Choroid plexus epithelial cell (primary cell): ENCODE measurements around the gene IGSF8.

Experiments
- DNase-seq: peaks from one replicate; pipeline ENCODE4 v3.0.0-alpha.2; 2010; ENCODE audit warnings: low read depth
- H3K4me3 ChIP-seq: 2 replicates; pipeline ENCODE4 v1.5.1; 2011; ENCODE audit warnings: low read depth, mild to moderate bottlenecking, control low read depth, low read length, moderate library complexity
- CTCF ChIP-seq: conservative IDR thresholded peaks from 2 replicates; pipeline ENCODE4 v1.5.1; 2011; ENCODE audit warnings: low read depth, mild to moderate bottlenecking, control low read depth, inconsistent platforms, low read length, moderate library complexity

IGSF8 gene

GRCh38 chr1:160087118-160087662, 11.2 kb downstream of the IGSF8 start:
- DNase-seq, result no peak
- H3K4me3 ChIP-seq, result no peak overlapping the region
- TF ChIP-seq CTCF, result no peak

DNA sequence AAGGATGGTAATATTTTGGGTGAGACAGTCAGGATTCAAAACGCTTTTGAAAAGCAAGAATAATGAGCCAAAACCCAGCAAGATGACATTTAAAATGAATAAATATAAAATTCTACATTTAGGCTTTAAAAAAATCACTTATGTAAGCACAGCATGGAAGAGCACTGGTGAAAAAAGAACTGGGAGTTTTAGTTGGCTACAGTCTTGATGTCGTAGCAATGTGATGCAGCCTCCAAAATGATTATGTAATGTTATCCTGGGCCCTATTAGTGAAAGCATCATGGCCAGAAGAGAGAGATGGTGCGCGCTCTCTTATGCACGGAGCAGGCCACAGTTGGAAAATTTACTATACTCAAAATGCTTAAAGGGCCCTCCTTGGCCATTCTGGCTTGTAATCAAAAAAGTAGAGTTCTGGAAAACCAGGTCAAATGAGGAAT, 11.9 kb downstream of the IGSF8 start:
- TF ChIP-seq CTCF, result no peak
- no peak for DNase-seq

GRCh38 chr1:160085686-160086455, 12.5 kb downstream of the IGSF8 start:
- DNase-seq, result peak; percentile 85
- H3K4me3 ChIP-seq, result no peak overlapping the region
- TF ChIP-seq CTCF, result peak; percentile 92

More for the DNA sequence above, 11.9 kb downstream of the IGSF8 start:
- H3K4me3 ChIP-seq, result no peak overlapping the region

GRCh38 chr1:160084771-160085321, 13.6 kb downstream of the IGSF8 start:
- H3K4me3 ChIP-seq, result no peak overlapping the region
- no peak for DNase-seq
- no peak for TF ChIP-seq CTCF

DNA sequence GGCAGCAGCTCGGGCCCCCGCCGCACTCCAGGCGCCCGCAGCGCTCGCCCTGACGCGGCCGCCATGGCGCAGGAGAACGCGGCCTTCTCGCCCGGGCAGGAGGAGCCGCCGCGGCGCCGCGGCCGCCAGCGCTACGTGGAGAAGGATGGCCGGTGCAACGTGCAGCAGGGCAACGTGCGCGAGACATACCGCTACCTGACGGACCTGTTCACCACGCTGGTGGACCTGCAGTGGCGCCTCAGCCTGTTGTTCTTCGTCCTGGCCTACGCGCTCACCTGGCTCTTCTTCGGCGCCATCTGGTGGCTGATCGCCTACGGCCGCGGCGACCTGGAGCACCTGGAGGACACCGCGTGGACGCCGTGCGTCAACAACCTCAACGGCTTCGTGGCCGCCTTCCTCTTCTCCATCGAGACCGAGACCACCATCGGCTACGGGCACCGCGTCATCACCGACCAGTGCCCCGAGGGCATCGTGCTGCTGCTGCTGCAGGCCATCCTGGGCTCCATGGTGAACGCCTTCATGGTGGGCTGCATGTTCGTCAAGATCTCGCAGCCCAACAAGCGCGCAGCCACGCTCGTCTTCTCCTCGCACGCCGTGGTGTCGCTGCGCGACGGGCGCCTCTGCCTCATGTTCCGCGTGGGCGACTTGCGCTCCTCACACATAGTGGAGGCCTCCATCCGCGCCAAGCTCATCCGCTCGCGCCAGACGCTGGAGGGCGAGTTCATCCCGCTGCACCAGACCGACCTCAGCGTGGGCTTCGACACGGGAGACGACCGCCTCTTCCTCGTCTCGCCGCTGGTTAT, 14.2 kb downstream of the IGSF8 start:
- peak; percentile 45 for DNase-seq
- H3K4me3 ChIP-seq, result peak overlapping the region; percentile 50
- TF ChIP-seq CTCF, result peak; percentile 77

DNA sequence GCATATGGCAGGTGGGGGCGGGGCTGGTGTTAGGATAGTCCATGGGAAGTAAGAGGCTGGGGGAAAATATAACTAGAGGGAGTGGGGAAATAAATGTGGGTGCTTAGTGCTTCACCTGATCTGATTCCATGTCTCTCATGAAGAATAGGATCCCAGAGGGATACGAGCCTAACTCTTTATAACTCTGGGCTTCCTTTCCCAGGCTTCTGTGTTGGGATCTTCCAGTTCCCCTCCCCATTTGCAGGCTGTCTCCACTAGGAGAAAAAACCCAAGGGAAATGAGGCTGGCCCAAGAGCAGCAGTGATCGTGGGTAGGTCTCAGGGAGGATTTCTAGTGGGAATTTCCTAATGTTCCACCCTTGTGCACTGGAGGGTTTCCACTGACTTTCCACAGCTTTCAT, 15.5 kb downstream of the IGSF8 start:
- H3K4me3 ChIP-seq, result no peak overlapping the region
- DNase-seq, result no peak
- no peak for TF ChIP-seq CTCF
